Measurements from ENCODE around the gene SLC6A16. TPM values are rescaled to one million over a fixed set of nuclear protein-coding genes. Genes with fewer than 3 reads are reported as not detected.
"Not testable (repeated sequence)": the region's sequence is repeated elsewhere in the genome, so short reads cannot be mapped to it uniquely, and the experiment has no call there.

The SLC6A16 gene
- total RNA-seq, 1 experiment from 2014 or later: 0.61 TPM

DNA sequence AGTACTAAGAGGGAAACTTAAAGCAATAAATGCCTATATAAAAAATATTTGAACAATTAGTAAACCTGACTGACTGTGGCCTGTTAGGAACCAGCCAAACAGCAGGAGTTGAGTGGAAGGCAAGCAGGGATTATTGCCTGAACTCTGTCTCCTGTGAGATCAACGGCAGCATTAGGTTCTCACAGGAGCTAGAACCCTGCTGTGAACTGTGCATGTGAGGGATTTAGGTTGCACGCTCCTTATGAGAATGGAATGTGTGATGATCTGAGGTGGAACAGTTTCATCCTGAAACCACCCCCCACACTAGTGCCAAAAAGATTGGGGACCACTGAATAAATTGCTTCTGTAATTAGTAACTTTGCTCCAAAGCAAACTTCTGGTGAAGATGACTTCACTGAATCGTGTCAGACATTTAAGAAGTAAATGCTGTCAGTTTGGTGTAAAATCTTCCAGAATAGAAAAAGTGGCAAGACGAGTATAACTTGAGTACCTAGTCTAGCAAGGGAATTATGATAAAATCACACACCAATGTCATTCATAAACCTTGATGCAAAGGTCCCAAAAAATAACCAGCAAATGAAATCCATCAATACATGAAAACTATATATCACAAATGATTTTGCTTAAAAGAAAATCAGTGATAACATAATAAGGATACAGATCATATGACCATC, 53.8 kb downstream of the SLC6A16 start:
- intact Hi-C loops (cut with micrococcal nuclease; ENCODE audit: unreplicated experiment): no loop called here
- no peak overlapping the region for H3K27ac ChIP-seq
- ChIA-PET POLR2A (ENCODE audit: unreplicated experiment) (no interaction called here), CTCF (no interaction called here)
- no peaks in the 10 kb centered on the region for H3K27me3 ChIP-seq (ENCODE audit: insufficient read depth, low read depth)
- BruUV-seq (replicated peaks): no TSS peak
- no peaks in the 10 kb centered on the region for H3K79me2 ChIP-seq (ENCODE audit: low read depth)
- no peaks in the 10 kb centered on the region for H3K9me3 ChIP-seq (ENCODE audit: insufficient read depth, low read depth)
- no peaks in the 10 kb centered on the region for H3K4me1 ChIP-seq (replicated peaks; ENCODE audit: insufficient read depth)
- DNase-seq: peak in 1 of 2 experiments; percentile 44
- no peaks in the 10 kb centered on the region for H3F3A ChIP-seq (ENCODE audit: insufficient read depth, low read depth)
- H3K36me3 ChIP-seq (ENCODE audit: low read depth): no peaks in the 10 kb centered on the region
- H3K4me3 ChIP-seq: no peak overlapping the region
- TF ChIP-seq CTCF (conservative IDR thresholded peaks at IDR 0.05) (no peak), EZH2 (IDR thresholded peaks at IDR 0.05; ENCODE audit: low read depth) (no peak)
- no peaks in the 10 kb centered on the region for H3K9me2 ChIP-seq (ENCODE audit: insufficient read depth)
- H3K4me2 ChIP-seq: no peak overlapping the region
- H2AFZ ChIP-seq: no peak overlapping the region
- no peaks in the 10 kb centered on the region for H4K20me1 ChIP-seq (ENCODE audit: insufficient read depth)

DNA sequence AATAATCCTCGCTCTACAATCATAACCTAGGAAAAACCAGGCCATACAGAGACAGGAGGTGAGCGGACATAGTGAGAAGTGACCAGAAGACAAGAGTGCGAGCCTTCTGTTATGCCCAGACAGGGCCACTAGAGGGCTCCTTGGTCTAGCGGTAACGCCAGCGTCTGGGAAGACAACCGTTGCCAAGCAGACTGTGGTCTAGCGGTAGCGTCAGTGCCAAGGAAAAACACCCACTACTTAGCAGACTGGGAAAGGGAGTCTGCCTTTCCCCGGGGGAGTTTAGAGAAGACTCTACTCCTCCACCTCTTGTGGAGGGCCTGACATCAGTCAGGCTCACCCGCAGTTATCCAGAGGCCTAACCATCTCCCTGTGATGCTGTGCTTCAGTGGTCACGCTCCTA, 58.6 kb downstream of the SLC6A16 start:
- H3K9me3 ChIP-seq (ENCODE audit: insufficient read depth, low read depth); H3K4me2 ChIP-seq; H2AFZ ChIP-seq; H3K4me3 ChIP-seq; H4K20me1 ChIP-seq (ENCODE audit: insufficient read depth); H3K36me3 ChIP-seq (ENCODE audit: low read depth); H3K4me1 ChIP-seq (replicated peaks; ENCODE audit: insufficient read depth); H3F3A ChIP-seq (ENCODE audit: insufficient read depth, low read depth); H3K27me3 ChIP-seq (ENCODE audit: insufficient read depth, low read depth); BruUV-seq (replicated peaks); CTCF ChIA-PET; H3K79me2 ChIP-seq (ENCODE audit: low read depth); H3K27ac ChIP-seq; H3K9me2 ChIP-seq (ENCODE audit: insufficient read depth): not testable (repeated sequence)
- peak in 1 of 2 experiments; percentile 38 for DNase-seq
- POLR2A ChIA-PET (ENCODE audit: unreplicated experiment): interaction anchor here (0.7 kb wide), 2 partner anchors 61 to 447 kb away, joined by 3 to 15 read pairs; no protein-coding TSS in a partner anchor
- intact Hi-C loops (cut with micrococcal nuclease; ENCODE audit: unreplicated experiment): loop anchor here (10.0 kb wide), 1 partner anchor 178 kb away; the partner anchor contains the start of gene SLC17A7
- TF ChIP-seq CTCF (conservative IDR thresholded peaks at IDR 0.05): peak; percentile 61

DNA sequence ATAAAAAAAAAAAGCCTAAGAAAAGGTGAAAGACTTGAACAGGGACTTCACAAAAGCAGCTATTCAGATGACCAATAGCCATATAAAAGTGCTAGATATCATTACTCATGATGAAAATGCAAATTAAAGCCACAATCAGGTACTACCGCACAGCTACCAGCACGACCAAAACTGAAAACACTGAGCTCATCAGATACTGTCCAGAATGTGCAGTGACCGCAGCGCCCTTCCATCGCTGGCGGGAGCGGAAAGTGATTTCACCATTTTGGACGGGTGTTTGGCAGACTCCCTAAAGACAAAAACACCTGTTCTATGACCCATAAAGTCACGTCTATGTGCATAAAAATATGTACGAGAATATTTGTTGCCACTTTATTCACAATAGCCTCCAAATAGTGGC, 60.7 kb downstream of the SLC6A16 start:
- no peaks in the 10 kb centered on the region for H3K36me3 ChIP-seq (ENCODE audit: low read depth)
- no peak overlapping the region for H2AFZ ChIP-seq
- DNase-seq: no peak
- H3K9me3 ChIP-seq (ENCODE audit: insufficient read depth, low read depth): no peaks in the 10 kb centered on the region
- no TSS peak for BruUV-seq (replicated peaks)
- H3K9me2 ChIP-seq (ENCODE audit: insufficient read depth): no peaks in the 10 kb centered on the region
- H4K20me1 ChIP-seq (ENCODE audit: insufficient read depth): no peaks in the 10 kb centered on the region
- no peak overlapping the region for H3K4me3 ChIP-seq
- no peaks in the 10 kb centered on the region for H3K4me1 ChIP-seq (replicated peaks; ENCODE audit: insufficient read depth)
- CTCF ChIA-PET: no interaction called here
- H3F3A ChIP-seq (ENCODE audit: insufficient read depth, low read depth): no peaks in the 10 kb centered on the region
- H3K79me2 ChIP-seq (ENCODE audit: low read depth): no peaks in the 10 kb centered on the region
- H3K27ac ChIP-seq: no peak overlapping the region
- intact Hi-C loops (cut with micrococcal nuclease; ENCODE audit: unreplicated experiment): loop anchor here (10.0 kb wide), 1 partner anchor 181 kb away; the partner anchor contains the start of gene SLC17A7
- peaks cover 13% of the 10 kb centered on the region; the same call in 1 of the 2 replicates for H3K27me3 ChIP-seq (ENCODE audit: insufficient read depth, low read depth)
- no peak for TF ChIP-seq EZH2 (IDR thresholded peaks at IDR 0.05; ENCODE audit: low read depth)
- TF ChIP-seq CTCF (conservative IDR thresholded peaks at IDR 0.05): no peak
- H3K4me2 ChIP-seq: no peak overlapping the region
- POLR2A ChIA-PET (ENCODE audit: unreplicated experiment): no interaction called here

All from PC-9 (cell line).